ENCODE data around the gene TMCO4.
A peak's percentile ranks its signal among the peaks of the same experiment; 100 is the strongest.

The TMCO4 gene

GRCh38 chr1:19772053-19772452 is 27.7 kb downstream of the TMCO4 start:
- ChIA-PET CTCF (no interaction called here), POLR2A (ENCODE audit: low non-redundant PET) (no interaction called here)
- DNase-seq (ENCODE audit: low spot score), result no peak
- no peak for TF ChIP-seq CTCF (conservative IDR thresholded peaks at IDR 0.05; ENCODE audit: low read depth)
- no peak overlapping the region for H3K27ac ChIP-seq

GRCh38 chr1:19771350-19771749 is 28.4 kb downstream of the TMCO4 start:
- no peak overlapping the region for H3K27ac ChIP-seq
- DNase-seq (ENCODE audit: low spot score), result no peak
- CTCF ChIA-PET, result no interaction called here
- POLR2A ChIA-PET (ENCODE audit: low non-redundant PET), result no interaction called here
- TF ChIP-seq CTCF (conservative IDR thresholded peaks at IDR 0.05; ENCODE audit: low read depth), result no peak

GRCh38 chr1:19770436-19771190 is 29.1 kb downstream of the TMCO4 start:
- POLR2A ChIA-PET (ENCODE audit: low non-redundant PET), result no interaction called here
- H3K27ac ChIP-seq, result no peak overlapping the region
- DNase-seq (ENCODE audit: low spot score), result no peak
- CTCF ChIA-PET, result no interaction called here
- TF ChIP-seq CTCF (conservative IDR thresholded peaks at IDR 0.05; ENCODE audit: low read depth), result no peak

GRCh38 chr1:19769211-19769932 is 30.3 kb downstream of the TMCO4 start:
- ChIA-PET POLR2A (ENCODE audit: low non-redundant PET) (no interaction called here), CTCF (interaction anchor here (0.7 kb wide), 1 partner anchor 39 kb away, joined by 3 read pairs; no protein-coding TSS in a partner anchor)
- no peak overlapping the region for H3K27ac ChIP-seq
- TF ChIP-seq CTCF (conservative IDR thresholded peaks at IDR 0.05; ENCODE audit: low read depth), result no peak
- no peak for DNase-seq (ENCODE audit: low spot score)

- ChIA-PET POLR2A (ENCODE audit: low non-redundant PET) (no interaction called here), CTCF (interaction anchor here (0.6 kb wide), 1 partner anchor 95 kb away, joined by 5 read pairs; no protein-coding TSS in a partner anchor)
- no peak overlapping the region for H3K27ac ChIP-seq
- DNase-seq (ENCODE audit: low spot score), result no peak
- no peak for TF ChIP-seq CTCF (conservative IDR thresholded peaks at IDR 0.05; ENCODE audit: low read depth)
Observed at GRCh38 chr1:19768353-19769210, 31.1 kb downstream of the TMCO4 start.

- no peak for TF ChIP-seq CTCF (conservative IDR thresholded peaks at IDR 0.05; ENCODE audit: low read depth)
- H3K27ac ChIP-seq, result peak overlapping the region; percentile 63
- POLR2A ChIA-PET (ENCODE audit: low non-redundant PET), result no interaction called here
- CTCF ChIA-PET, result interaction anchor here (0.6 kb wide), 1 partner anchor 793 kb away, joined by 3 read pairs; no protein-coding TSS in a partner anchor
- DNase-seq (ENCODE audit: low spot score), result peak; percentile 94
Observed at GRCh38 chr1:19765623-19766022, 34.1 kb downstream of the TMCO4 start.
